ENCODE data around the gene KCNJ6.

Gene KCNJ6

GRCh38 chr21:37808261-37808660 lies 108.0 kb downstream of the KCNJ6 start:
- DNase-seq: no peak

DNA sequence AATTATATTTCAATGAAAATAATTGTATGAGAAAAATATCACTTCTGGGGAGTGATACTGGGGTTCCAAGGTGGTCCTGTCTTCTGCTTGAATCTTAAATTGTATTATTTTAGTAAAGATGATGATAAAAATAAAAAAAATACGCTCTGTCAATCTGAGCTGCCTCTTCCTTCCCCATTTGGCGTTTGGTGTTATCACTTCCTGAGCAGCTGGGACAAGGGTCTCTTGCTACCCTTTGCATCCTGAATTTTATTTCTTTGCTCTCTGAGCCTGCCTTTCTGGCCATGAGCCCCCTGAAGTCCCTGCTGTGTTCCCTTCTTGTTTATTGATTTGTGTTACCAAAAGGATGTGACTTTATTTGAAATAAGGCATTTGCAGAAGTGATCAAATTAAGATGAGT lies 111.0 kb downstream of the KCNJ6 start:
- no peak for DNase-seq

- DNase-seq: no peak
These were observed 112.3 kb downstream of the KCNJ6 start for GRCh38 chr21:37804001-37804400.

GRCh38 chr21:37803101-37803651 lies 113.1 kb downstream of the KCNJ6 start:
- DNase-seq: no peak

- no peak for DNase-seq
These were observed 115.7 kb downstream of the KCNJ6 start for GRCh38 chr21:37800456-37801061.

DNA sequence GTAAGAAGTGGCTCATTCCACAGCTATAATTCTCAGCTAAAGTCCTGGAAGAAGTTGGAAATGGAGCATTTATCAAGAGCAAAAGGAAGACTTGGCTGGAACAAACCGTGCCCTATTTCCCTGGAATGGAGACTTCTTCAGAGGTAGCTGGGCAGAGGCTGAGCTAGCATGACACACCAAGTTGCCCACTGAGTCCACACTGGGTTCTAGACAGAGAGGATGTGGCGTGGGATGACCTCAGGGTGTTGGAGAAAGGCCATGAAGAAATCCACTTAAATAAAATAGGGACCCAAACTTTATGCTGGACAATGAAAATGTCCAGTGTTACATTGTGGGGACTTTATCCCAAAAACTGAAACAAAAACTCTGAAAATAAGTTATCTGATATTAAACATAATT lies 116.2 kb downstream of the KCNJ6 start:
- DNase-seq: no peak

DNA sequence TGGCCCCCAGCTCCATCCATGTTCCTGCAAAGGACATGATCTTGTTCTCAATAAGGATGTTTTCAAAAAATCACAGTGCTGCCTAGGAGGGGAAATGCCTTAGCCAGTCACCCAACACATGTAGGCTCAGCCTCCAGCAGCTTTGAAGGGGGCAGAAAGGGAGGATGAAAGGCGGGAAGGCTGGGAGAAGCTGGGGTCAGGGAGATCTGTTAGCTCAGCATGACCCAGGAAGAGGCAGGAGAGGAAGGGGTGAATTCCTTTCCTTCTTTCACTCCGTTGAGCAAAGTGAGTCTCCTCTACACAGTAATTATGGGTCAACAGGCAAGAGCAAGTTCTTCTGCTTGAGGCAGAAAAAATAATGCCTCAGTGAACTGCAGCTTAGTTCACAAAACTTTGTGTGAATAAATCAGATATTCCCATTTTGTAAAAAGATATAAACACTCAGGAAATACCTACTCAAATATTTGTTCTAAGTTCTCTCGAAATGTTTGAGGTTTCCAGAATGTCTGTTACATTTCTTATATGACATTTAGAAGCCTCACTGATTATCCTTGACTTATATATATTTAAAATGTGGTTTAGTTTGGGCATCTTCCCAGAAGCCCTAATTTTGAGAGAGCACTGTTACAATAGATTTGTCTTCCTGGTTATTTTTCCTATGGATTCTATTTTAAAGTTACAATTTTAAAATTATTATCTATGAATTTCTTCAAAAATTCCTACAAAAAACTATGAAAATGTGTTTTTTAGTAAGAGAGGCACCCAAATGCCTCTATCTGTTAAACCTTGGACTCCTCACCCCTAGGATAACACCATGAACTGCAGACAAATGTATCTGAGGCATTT lies 116.8 kb downstream of the KCNJ6 start:
- no peak for DNase-seq

DNA sequence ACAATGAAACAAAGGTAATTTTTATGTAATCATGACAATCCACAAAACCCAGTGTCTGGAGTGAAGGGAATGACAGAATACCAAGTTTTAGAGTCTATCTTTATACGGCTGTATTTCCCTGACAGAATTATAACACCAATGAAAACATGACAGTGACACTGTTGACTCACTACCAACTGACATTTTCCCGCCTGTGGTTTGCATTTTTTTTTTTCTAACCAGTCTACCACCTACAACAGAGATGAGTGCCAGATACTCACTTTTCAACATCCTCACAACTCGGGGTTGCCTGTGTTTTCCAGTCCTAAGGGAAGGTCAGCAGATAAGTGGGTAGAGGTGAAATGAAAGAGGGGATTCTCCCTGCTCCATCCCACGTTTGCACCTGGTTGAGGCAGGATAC lies 118.9 kb downstream of the KCNJ6 start:
- no peak for DNase-seq

GRCh38 chr21:37796011-37796410 lies 120.2 kb downstream of the KCNJ6 start:
- no peak for DNase-seq

- DNase-seq: no peak
These were observed 122.6 kb downstream of the KCNJ6 start for GRCh38 chr21:37793660-37794059.

- no peak for DNase-seq
These were observed 124.2 kb downstream of the KCNJ6 start for GRCh38 chr21:37792046-37792445.

DNA sequence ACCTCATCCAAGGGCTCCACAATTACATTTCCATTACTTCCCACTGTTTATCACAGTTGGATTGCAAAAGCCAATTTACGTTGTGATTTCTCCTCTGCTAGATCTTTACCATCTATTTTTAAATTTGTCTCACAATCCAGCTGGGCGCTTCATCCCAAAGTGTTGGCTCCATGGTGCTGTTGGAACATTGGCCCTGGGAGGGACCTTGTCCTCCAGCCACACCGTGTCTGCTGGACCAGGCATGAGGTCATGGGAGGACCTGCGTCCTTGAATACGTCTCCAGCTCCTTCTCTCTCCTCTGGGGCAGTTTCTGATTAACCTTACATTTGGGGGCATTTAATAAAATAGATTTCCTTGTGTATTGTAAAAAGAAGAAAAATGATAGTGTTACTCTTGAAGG lies 125.4 kb downstream of the KCNJ6 start:
- no peak for DNase-seq

- DNase-seq: no peak
These were observed 127.8 kb downstream of the KCNJ6 start for GRCh38 chr21:37788503-37788902.

DNA sequence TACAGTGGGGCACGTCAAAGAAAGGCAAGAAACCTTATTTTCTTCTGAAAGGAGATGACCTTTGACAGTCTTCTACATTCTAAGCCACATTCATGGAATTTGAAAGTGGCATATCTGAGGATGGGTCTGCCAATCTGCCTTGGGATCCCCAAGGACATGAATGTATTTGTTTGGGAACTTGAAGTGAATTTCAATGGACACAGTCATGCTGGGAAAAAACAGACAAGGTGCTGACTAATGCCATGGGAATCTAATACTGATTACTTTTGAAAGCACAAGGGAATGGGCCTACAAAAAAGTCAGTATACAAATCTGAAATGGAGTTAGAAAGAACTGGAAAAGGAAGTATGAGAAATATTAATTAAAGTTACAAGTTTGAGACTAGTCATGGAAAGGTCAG lies 128.8 kb downstream of the KCNJ6 start:
- DNase-seq: no peak

DNA sequence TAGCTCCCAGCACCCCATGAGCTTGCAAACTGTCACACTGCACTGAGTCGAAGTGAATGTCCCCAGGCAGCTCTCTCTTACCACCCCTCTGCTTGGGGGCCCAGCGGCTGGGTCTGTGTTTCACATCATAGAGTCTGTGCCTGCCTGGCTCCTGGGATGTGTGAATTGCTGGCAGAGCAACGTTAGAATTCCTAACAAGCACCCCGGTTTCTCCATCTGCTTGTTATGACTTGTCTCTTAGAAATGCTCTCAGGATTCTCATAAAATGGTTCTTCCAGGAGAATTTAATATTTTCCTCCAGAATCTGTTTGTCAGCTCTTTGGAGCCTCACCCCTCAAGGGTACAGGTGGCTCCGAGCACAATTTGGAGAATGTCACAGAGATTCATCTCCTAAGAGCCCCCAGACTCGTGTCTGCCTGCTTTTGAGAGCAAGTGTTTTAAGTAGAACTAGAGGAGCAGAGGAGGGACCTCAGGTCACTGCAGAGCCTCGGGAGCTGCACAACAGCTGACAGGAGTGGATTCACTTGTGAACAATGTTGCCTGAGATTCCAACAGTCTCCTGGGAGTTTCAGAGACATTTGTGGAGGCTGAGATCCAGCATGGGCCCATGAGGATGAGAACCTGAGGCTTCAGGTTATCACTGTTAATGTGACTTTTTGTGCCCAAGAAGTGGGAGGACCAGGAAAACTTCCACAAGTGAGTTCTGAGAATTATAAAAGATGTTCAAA lies 131.5 kb downstream of the KCNJ6 start:
- no peak for DNase-seq

- DNase-seq: no peak
These were observed 133.2 kb downstream of the KCNJ6 start for GRCh38 chr21:37783016-37783415.

DNA sequence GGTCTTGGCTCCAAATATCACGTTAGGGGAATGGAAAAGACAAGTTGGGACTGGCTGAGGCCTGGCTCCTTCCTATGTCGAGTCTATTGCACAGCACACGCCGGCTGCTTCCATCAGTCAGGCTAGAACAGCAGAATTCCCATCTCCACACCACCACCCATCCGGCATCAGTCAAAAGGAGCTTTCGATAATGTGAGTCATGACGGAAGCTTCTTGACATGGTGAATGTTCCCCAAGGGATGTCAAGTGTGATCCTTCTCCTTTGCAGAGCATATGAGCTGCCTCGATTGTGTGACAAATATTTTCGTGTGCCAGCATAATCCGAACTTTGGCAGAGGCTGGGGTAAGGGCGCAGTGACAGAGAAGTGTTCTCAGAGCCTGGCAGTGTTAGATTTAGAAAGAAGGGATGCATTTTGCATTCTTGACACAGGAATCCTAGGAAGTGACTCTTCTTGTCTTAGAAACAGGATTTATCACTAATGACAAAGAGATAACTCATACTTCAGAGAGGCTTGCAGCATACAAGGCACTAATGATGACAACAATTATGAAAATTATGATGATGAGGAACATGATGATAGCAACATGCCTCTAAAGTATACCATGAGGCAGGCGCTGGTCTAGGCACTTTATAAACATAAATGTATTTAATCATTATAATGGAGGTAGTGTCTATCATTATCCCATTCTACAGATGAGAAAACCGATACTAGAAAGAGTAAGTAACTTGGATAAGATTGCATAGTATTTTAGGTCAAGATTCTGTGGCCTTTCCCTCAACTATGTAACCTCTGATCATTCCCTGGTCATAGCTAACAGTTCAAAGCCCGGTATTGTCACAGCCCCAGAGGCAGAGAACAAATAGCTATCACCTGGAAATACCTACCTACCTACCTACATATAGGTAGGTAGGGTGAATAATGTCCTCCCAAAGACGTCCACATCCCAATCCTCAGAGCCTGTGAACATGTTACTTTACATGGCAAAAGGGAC lies 135.0 kb downstream of the KCNJ6 start:
- DNase-seq: no peak

DNA sequence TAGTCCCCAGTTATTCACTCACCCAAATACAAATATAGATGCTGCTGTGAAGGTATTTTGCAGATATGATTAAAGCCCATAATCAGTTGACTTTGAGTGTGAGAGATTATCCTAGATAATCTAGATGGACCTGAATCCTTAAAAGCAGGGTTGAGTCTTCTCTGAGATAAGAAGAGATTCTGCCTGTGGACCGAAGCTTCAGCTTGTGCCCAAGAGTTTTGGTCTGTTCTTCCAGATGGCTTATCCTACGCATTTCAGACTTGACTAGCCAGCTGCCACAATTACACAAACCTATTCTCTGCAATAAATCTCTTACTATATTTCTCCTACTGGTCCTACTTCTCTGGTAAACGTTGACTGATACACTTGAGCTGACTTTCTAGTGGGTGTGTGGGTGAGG lies 145.1 kb downstream of the KCNJ6 start:
- DNase-seq: no peak

DNA sequence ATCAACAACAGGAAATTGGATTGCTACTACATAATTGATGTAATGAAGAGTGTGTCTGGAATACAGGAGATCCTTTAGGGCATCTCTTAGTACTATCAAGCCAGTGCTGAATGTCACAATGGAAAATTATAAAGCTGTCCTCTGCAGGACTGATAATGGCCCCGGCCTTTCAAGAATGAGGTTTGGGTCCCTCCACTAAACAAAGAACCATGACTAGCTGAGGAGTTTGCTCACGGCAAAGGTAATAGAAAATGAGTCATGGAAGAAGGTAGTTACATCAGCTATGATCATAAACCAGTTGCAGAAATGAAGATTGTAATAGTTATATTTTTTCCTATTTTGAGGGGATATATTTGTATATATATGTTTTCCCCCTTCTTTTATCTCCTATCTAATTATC lies 145.8 kb downstream of the KCNJ6 start:
- no peak for DNase-seq

GRCh38 chr21:37769656-37770055 lies 146.6 kb downstream of the KCNJ6 start:
- DNase-seq: no peak

GRCh38 chr21:37767984-37768383 lies 148.3 kb downstream of the KCNJ6 start:
- no peak for DNase-seq

DNA sequence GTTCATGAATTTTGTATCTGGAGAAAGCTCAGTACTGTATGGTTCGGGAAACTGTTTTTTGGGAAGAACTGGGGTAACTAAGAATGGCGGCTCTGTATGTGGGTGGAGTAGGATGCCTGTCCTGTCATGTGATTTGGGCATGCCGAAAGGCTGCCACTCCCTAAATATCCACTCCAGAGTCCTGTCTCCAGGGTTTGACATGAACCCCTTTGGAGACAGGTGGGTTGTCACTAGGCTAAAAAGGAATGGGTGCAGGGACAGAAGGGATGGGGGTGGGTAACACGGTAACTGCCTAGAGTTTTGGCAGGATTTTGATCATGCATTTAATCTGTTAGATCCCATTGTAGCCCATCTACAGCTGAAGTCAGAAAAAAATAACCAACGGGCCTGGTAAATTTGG lies 150.1 kb downstream of the KCNJ6 start:
- no peak for DNase-seq

Measured in SHP77 treated with DMSO at 0.1 percent for 48 hours (cell line).